Stimulated activated CD8-positive, alpha-beta memory T cell treated with anti-CD3 and anti-CD28 coated beads, Interleukin-7, amount 100 ng/mL, for 1 hour (primary cell): ENCODE data around the gene YPEL3.
"Not testable (repeated sequence)": the region's sequence is repeated elsewhere in the genome, so short reads cannot be mapped to it uniquely, and the experiment has no call there.

Source experiments
- DNase-seq, 2 donors: peaks; one replicate each; pipeline ENCODE4 v3.0.0-alpha.2; 2020; ENCODE audit warnings: low read depth in 2 of 2

YPEL3 gene, protein sequence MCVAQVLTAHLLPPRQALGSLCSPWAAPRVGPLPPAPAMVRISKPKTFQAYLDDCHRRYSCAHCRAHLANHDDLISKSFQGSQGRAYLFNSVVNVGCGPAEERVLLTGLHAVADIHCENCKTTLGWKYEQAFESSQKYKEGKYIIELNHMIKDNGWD

DNA sequence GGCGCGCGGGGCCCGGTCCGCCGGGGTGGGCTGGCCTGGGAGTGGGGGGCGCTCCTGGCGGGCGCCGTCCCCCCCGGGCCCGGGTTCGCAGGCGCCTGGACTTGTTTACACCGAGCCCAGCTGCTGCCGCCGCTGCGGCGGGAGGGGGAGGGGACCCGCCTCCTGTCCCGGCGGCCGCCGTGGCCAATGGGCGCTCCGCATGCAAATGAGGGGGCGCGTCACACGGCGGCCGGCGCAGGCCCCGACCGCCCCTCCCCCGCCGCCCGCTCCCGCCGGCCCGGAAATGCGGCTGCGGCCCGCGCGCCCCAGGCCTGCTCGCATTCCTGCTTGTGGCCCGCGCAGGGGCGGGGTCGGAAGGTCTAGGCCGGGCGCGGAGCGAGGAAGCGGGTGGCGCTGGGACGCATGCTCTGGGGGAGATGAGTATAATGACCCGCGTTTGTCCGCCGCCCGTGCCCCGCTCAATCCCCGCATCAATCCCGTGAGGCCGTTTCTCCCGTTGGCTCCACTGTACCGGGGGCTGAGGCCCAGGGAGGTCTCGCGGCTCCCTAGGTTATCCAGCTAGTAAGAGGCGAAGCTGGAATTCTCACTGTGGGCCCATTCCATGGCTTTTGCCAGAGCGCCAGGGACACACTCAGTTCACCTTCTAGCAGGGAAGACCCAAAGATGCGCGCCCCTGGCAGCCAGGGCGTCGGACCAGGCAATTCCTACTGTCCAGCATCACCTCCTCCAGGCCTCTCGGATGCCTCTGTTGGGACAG lies at the start of gene YPEL3:
YPEL3 (minus strand) TSS at position 109 of the 757 bp plus-strand sequence. CDS start 731 bp downstream, outside the sequence.
- peak; percentile 70 to 73 for DNase-seq

- no peak for DNase-seq
These were observed 49.6 kb upstream of the YPEL3 start for GRCh38 chr16:30145657-30146056.

- no peak for DNase-seq
These were observed 48.9 kb upstream of the YPEL3 start for GRCh38 chr16:30144917-30145316.

DNA sequence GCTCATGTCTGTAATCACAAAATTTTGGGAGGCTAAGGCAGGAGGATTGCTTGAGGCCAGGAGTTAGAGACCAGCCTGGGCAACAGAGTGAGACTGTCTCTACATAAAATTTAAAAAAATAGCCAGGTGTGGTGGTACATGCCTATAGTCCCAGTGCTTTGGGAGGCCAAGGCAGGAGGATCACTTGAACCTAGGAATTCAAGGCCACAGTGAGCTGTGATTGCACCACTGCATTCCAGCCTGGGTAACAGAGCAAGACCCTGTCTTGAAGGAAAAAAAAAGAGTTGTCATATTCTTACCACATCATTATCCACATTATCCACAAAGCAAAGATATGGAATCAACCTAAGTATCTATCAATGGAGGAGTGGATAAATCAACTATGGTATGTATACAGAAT lies 48.0 kb upstream of the YPEL3 start:
- DNase-seq, result no peak

GRCh38 chr16:30143347-30143702 lies 47.3 kb upstream of the YPEL3 start:
- DNase-seq, result no peak

DNA sequence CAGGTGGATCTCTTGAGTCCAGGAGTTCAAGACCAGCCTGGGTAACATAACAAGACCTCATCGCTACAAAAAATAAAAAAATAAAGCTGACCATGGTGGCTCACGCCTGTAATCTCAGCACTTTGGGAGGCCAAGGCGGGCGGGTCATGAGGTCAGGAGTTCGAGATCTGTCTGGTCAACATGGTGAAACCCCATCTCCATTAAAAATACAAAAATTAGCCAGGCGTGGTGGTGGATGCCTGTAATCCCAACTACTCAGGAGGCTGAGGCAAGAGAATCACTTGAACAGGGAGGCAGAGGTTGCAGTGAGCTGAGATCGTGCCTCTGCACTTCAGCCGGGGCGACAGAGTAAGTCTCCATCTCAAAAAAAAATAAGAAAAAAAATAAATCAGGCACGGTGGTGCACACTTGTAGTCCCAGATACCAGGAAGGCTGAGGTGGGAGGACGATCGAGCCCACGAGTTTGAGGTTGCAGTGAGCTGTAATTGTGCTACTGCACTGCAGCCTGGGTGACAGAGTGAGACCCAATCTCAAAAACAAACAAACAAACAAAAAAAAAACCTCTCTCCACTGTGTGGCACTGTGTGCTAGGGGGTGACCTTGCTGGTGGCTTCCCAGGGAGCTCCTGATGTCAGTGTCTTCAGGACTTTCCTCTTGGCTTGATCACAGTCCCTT lies 46.8 kb upstream of the YPEL3 start:
- DNase-seq, result no peak

GRCh38 chr16:30141750-30142149 lies 45.7 kb upstream of the YPEL3 start:
- DNase-seq, result no peak

DNA sequence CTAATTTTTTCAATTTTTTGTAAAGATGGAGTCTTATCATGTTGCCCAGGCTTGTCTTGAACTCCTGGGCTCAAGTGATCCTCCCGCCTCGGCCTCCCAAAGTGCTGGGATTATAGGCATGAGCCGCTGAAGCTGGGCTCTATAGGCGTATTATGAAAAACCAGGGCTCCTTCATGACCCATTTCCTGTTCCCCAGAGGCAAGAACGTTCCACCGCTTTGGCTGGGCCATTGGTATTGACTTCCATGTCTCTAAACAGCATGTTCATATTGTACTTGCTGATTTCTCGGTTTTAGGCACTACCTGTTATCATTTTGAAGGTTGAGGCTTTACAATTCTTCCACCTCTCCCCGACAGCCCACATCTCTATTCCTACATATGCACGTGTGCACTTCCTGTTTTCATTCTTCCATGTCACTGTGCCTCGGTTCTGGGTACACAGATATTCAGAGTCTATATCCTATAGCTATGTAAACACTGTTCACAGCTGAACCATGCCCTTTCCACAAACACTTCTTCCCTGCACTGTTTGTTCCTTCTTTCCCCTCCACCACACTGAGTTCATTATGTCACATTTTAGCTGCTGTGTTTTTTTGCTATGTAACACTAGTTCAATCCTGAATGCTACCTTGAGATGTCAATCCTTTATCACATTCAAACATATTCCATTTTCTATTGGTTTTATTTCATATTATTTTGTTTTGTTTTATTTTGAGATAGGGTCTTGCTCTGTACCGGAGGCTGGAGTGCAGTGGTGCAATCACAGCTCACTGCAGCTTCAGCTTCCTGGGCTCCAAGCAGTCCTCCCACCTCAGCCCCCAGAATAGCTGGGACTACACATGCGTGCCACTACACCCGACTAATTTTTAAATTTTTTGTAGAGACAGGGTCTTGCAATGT lies 43.8 kb upstream of the YPEL3 start:
- no peak for DNase-seq

GRCh38 chr16:30137897-30138296 lies 41.9 kb upstream of the YPEL3 start:
- no peak for DNase-seq

DNA sequence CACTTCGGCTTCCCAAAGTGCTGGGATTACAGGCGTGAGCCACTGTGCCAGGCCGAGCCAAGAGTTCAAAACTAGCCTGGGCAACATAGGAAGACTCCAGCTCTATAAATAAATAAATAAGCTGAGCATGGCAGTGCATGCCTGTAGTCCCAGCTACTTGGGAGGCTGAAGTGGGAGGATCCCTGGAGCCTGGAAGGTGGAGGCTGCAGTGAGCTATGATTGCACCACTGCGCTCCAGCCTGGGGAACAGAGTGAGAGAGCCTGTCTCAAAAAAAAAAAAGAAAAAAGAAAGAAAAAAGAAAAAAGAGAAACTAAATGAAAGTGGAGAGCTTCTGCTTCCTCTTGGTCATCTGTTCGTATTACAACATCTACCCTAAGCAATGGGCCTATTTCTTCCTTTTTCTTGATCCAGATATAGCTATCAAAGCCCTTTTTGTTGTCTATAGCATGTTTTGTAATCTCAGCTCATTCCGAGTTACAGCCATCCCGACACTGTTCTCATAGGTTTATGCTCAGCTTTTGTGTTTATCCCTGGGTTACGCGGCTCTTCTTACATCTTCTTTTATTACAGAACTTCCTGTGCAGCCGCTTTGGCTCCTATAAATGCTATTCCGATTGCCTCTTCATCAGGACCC lies 41.1 kb upstream of the YPEL3 start:
- no peak for DNase-seq

DNA sequence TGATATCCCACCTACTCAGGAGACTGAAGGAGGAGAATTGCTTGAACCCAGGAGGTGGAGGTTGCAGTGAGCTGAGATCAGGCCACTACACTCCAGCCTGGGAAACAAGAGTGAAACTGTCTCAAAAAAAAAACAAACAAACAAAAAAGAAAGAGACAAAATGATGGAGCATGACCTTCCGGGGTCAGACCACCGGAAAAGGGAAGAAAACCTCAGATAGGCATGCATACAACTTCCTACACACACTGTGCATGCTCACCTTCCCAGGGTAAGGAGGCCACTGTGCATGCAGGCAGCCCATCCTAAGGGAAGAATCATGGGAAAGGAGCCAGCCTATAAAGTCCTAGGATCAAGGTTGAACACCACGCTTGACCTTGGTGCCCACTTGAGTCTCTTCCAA lies 36.6 kb upstream of the YPEL3 start:
- DNase-seq, result no peak

- DNase-seq, result no peak
These were observed 36.0 kb upstream of the YPEL3 start for GRCh38 chr16:30131869-30132475.

DNA sequence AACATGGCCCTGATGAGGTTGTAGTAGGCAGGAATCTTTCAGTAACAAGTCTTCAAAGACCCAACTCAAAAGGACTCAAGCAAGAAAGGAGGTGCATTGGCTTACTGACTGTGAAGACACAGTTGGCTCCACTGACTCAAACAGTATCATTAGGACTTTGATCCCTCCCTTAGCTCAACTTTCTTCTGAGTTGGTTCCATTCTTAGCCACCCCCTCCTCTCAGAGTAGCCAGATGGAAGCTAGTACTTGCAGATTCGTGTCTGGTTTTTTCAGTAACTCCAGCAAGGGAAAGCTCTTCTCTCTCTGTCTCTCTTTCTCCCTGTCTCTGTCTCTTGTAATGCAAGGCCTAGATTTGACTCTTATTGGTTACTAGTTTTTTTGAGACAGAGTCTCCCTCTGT lies 32.0 kb upstream of the YPEL3 start:
- DNase-seq, result no peak

- DNase-seq, result not testable (repeated sequence)
These were observed 29.7 kb upstream of the YPEL3 start for GRCh38 chr16:30125690-30126089.

- DNase-seq, result no peak
These were observed 29.0 kb upstream of the YPEL3 start for GRCh38 chr16:30124985-30125379.

GRCh38 chr16:30122604-30123160 lies 26.7 kb upstream of the YPEL3 start:
- DNase-seq, result no peak

DNA sequence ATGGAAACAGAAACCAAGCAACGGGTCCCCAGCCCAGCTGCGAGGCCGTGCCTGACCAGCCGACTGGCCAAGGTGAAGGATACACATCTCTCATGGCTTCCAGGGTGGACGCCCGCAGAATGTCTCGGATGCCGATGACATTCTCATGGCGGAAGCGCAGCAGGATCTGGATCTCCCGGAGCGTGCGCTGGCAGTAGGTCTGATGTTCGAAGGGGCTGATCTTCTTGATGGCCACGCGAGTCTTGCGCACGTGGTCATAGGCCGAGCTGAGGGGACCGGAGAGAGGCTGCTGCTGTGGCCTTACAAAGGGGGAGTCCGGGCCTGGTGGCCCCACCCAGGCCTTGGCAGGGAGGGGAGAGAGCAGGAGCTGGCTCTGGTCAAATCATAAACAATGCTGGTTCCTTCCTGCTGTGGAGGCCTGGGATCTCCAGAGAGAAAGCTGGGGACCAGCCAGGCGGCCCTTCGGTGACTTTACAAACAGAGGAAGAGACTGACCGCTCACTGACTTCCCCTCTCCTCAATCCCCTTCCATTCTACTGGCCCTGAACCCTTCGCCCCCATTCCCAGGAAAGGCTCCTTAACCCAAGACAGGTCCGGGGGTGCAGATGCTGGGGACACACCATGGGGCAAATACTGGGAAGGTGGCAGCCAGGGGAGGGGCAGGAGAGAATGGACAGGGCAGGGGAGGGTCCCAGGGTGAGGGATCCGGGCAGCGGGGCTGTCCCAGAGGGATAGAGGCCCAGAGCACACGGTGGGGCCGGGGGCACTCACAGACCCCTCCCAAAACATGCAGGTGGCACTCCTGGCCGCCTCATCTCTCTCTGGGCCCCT lies 25.9 kb upstream of the YPEL3 start:
- DNase-seq, result no peak

DNA sequence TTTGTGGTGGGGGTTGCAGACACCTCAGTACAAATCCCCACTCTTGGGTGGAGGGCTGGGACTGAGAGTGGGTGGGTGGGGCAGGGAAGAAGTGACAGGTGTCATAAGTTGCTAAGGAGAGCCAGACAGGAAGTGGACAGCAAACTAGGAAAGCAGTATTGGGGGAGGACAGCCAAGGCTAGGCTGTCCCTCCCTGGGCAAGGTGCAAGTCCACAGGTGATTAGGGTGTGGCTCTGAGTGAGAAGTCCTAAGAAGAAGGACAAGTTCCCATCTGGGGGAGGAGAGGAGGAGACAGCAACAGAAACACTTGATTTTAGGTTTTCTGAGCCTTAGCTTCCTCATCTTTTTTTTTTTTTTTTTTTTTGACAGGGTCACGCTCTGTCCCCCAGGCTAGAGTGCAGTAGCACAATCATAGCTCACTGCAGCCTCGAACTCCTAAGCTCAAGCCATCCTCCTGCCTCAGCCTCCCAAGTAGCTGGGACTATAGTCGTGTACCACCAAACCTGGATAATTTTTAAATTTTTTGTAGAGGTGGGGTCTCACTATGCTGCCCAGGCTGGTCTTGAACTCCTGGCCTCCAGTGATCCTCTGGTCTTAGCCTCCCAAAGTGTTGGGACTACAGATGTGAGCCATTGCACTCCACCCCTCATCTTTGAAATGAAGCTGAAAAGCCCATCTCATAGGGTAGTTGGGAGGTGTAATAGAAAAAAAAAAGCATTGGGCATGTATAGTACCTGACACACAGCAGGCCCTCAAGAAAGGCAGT lies 24.5 kb upstream of the YPEL3 start:
- DNase-seq, result no peak

DNA sequence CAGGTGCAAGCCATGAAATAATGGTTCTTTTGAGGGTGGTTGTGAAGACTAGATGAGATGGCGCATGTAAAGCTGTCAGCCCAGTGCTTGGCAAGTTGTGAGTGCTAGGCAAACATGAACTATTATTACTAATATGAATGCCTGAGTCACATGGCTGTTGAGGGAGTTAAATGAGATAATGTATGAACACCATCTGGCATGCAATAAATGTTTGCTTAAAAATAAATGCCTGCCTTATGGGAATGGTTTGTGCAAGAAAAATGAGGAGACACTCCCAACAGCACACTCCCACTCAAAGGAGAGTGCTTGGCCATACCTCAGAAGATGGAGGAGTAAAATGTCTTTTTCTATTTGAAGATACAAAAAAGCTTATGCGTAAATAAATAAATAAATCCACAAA lies 23.4 kb upstream of the YPEL3 start:
- DNase-seq, result no peak
